Neural cell (in vitro differentiated cells): Measurements from ENCODE around the gene TPSD1. TPM values are rescaled to one million over a fixed set of nuclear protein-coding genes. Genes with fewer than 3 reads are reported as not detected.

Experiments
- H2AFZ ChIP-seq: fragments of 200-600, 300-800 bp; sonication (generic), shearing (Covaris generic); 2 replicates; pipeline ENCODE4 v1.6.0; 2014; ENCODE audit warnings: low read depth, mild to moderate bottlenecking, antibody characterized with exemption, low read length, moderate library complexity
- H3F3A ChIP-seq: fragments of 200-600 bp; shearing (Covaris generic); 2 replicates; pipeline ENCODE4 v1.6.1; 2016; ENCODE audit warnings: mild to moderate bottlenecking, moderate library complexity, mixed read lengths, antibody characterized with exemption, low read length; ENCODE audit not compliant: insufficient read depth, poor library complexity, severe bottlenecking
- H3K27ac ChIP-seq: fragments of 200-600, 300-800 bp; sonication (generic), shearing (Covaris generic); 2 replicates; pipeline ENCODE4 v1.5.1; 2014; ENCODE audit warnings: mild to moderate bottlenecking, low read length, moderate library complexity
- H3K27me3 ChIP-seq: fragments of 300-800, 200-600 bp; sonication (generic), shearing (Covaris generic); 2 replicates; pipeline ENCODE4 v1.6.0; 2014; ENCODE audit warnings: mild to moderate bottlenecking, low read depth, low read length, moderate library complexity; ENCODE audit not compliant: insufficient read depth
- H3K36me3 ChIP-seq: fragments of 300-800, 200-600 bp; sonication (generic), shearing (Covaris generic); 2 replicates; pipeline ENCODE4 v1.5.1; 2014; ENCODE audit warnings: mild to moderate bottlenecking, antibody characterized with exemption, low read length, moderate library complexity; ENCODE audit not compliant: insufficient read depth
- H3K4me2 ChIP-seq: fragments of 300-800, 200-600 bp; sonication (generic), shearing (Covaris generic); 2 replicates; pipeline ENCODE4 v1.6.0; 2014; ENCODE audit warnings: mild to moderate bottlenecking, low read length
- H3K4me3 ChIP-seq: fragments of 300-800, 200-600 bp; sonication (generic), shearing (Covaris generic); 2 replicates; pipeline ENCODE4 v1.5.1; 2014; ENCODE audit warnings: mild to moderate bottlenecking, low read length, moderate library complexity
- H3K79me2 ChIP-seq: fragments of 200-600 bp; shearing (Covaris generic); replicated peaks from 2 replicates; pipeline ENCODE4 v1.6.0; 2014; ENCODE audit warnings: mild to moderate bottlenecking, low read length, moderate library complexity; ENCODE audit not compliant: insufficient read depth
- H3K9ac ChIP-seq: fragments of 300-800, 200-600 bp; sonication (generic), shearing (Covaris generic); 2 replicates; pipeline ENCODE4 v1.6.1; 2016; ENCODE audit warnings: mild to moderate bottlenecking, low read length, mixed read lengths
- H3K9me2 ChIP-seq: fragments of 200-600 bp; shearing (Covaris generic); 2 replicates; pipeline ENCODE4 v1.6.1; 2016; ENCODE audit warnings: mild to moderate bottlenecking, low read length, mixed read lengths; ENCODE audit not compliant: insufficient read depth
- H3K9me3 ChIP-seq: fragments of 200-600, 300-800 bp; sonication (generic), shearing (Covaris generic); 2 replicates; pipeline ENCODE4 v1.6.1; 2016; ENCODE audit warnings: mild to moderate bottlenecking, mixed run types, low read length, moderate library complexity, mixed read lengths
- H4K20me1 ChIP-seq: fragments of 200-600 bp; shearing (Covaris generic); 2 replicates; pipeline ENCODE4 v1.6.1; 2016; ENCODE audit warnings: mild to moderate bottlenecking, mixed run types; ENCODE audit not compliant: insufficient read depth
- EP300 ChIP-seq: fragments of 450-650 bp; conservative IDR thresholded peaks from 2 replicates; pipeline ENCODE4 v1.6.1; 2014; ENCODE audit warnings: antibody characterized with exemption, mild to moderate bottlenecking, moderate library complexity; ENCODE audit not compliant: poor library complexity, severe bottlenecking
- EZH2 ChIP-seq: fragments of 200-600, 300-800 bp; shearing (Covaris generic), sonication (generic); IDR thresholded peaks from 2 replicates; pipeline ENCODE4 v1.6.1; 2014; ENCODE audit warnings: antibody characterized with exemption, low read length, borderline replicate concordance, mild to moderate bottlenecking; ENCODE audit not compliant: insufficient read depth, poor library complexity, severe bottlenecking
- MXI1 ChIP-seq: fragments of 450-650 bp; conservative IDR thresholded peaks from 2 replicates; pipeline ENCODE4 v1.6.1; 2014; ENCODE audit warnings: antibody characterized with exemption, mild to moderate bottlenecking; ENCODE audit not compliant: poor library complexity, severe bottlenecking
- POLR2AphosphoS5 ChIP-seq: IDR thresholded peaks from 2 replicates; pipeline ENCODE4 v1.6.1; 2012
- RAD21 ChIP-seq: fragments of 450-650 bp; conservative IDR thresholded peaks from 2 replicates; pipeline ENCODE4 v1.6.1; 2014; ENCODE audit warnings: antibody characterized with exemption, mild to moderate bottlenecking, moderate library complexity
- REST ChIP-seq: IDR thresholded peaks from 2 replicates; pipeline ENCODE4 v1.6.1; 2012; ENCODE audit warnings: borderline replicate concordance
- SMC3 ChIP-seq: fragments of 450-650 bp; conservative IDR thresholded peaks from 2 replicates; pipeline ENCODE4 v1.6.1; 2014; ENCODE audit warnings: antibody characterized with exemption, mild to moderate bottlenecking, moderate library complexity; ENCODE audit not compliant: poor library complexity
- TAF1 ChIP-seq: IDR thresholded peaks from 2 replicates; pipeline ENCODE4 v1.6.1; 2012; ENCODE audit warnings: low read depth
- polyA plus RNA-seq: library from polyadenylated mRNA; depleted of rRNA; stranded (reverse); fragments of >200 nt; gene quantifications from 2 replicates; pipeline ENCODE4 v1.2.3, GENCODE V29; 2014
- TF ChIP-seq, protein P1 (sequence below): fragments of 450-650 bp; IDR thresholded peaks from 2 replicates; pipeline ENCODE4 v1.5.1; 2014; ENCODE audit warnings: antibody characterized with exemption, mild to moderate bottlenecking, moderate library complexity; ENCODE audit not compliant: poor library complexity, severe bottlenecking

TPSD1 gene
- polyA plus RNA-seq, 1 donor from 2014 or later = not detected

- H3K27me3 ChIP-seq = peaks cover 6% of the 10 kb centered on the region
- no peaks in the 10 kb centered on the region for H4K20me1 ChIP-seq
- H3F3A ChIP-seq = no peaks in the 10 kb centered on the region
- TF ChIP-seq TAF1 (no peak), REST (no peak), POLR2AphosphoS5 (no peak), RAD21 (no peak), SMC3 (no peak), EP300 (no peak), EZH2 (no peak), MXI1 (no peak)
- TF ChIP-seq, protein P1, sequence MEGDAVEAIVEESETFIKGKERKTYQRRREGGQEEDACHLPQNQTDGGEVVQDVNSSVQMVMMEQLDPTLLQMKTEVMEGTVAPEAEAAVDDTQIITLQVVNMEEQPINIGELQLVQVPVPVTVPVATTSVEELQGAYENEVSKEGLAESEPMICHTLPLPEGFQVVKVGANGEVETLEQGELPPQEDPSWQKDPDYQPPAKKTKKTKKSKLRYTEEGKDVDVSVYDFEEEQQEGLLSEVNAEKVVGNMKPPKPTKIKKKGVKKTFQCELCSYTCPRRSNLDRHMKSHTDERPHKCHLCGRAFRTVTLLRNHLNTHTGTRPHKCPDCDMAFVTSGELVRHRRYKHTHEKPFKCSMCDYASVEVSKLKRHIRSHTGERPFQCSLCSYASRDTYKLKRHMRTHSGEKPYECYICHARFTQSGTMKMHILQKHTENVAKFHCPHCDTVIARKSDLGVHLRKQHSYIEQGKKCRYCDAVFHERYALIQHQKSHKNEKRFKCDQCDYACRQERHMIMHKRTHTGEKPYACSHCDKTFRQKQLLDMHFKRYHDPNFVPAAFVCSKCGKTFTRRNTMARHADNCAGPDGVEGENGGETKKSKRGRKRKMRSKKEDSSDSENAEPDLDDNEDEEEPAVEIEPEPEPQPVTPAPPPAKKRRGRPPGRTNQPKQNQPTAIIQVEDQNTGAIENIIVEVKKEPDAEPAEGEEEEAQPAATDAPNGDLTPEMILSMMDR = no peak
- H3K9me3 ChIP-seq = no peaks in the 10 kb centered on the region
- no peak overlapping the region for H2AFZ ChIP-seq
- no peak overlapping the region for H3K9ac ChIP-seq
- no peaks in the 10 kb centered on the region for H3K36me3 ChIP-seq
- H3K4me3 ChIP-seq = no peak overlapping the region
- no peak overlapping the region for H3K4me2 ChIP-seq
- no peaks in the 10 kb centered on the region for H3K9me2 ChIP-seq
- no peaks in the 10 kb centered on the region for H3K79me2 ChIP-seq
- H3K27ac ChIP-seq = no peak overlapping the region
Measured at GRCh38 chr16:1264345-1265089, 8.6 kb downstream of the TPSD1 start.

DNA sequence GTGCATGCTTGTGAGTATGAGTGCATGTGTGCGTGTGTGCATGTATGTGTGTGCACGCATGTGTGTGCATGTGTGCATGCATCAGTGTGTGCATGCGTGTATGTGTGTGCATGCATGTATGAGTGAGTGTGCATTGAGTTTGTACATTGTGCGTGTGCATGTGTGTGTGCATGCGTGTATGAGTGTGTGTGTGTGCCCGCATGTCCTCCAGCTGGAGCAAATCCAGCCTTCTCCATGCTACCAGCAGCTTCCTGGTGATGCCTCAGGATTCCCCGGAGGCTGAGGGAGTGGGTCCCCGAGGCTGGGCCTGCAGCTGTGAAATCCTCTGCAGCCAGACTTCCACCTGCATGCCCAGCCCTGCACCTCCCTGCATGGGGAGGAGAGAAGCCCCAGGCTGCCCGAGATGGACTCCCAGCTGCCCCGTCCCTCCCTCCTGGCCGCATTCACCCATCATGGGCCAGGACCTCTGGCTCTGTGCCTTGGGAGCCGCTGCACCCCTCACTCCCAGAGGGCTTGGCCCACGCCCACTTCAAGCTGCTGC lies 9.3 kb downstream of the TPSD1 start:
- Histone ChIP-seq H3K4me3 (no peak overlapping the region), H3K9me3 (no peaks in the 10 kb centered on the region), H3K9ac (no peak overlapping the region), H3K4me2 (no peak overlapping the region), H2AFZ (no peak overlapping the region), H3F3A (no peaks in the 10 kb centered on the region), H3K27me3 (peaks cover under 1% of the 10 kb centered on the region), H3K27ac (no peak overlapping the region), H3K79me2 (no peaks in the 10 kb centered on the region), H4K20me1 (no peaks in the 10 kb centered on the region), H3K36me3 (no peaks in the 10 kb centered on the region), H3K9me2 (no peaks in the 10 kb centered on the region)
- TF ChIP-seq EZH2 (no peak), MXI1 (no peak), RAD21 (no peak), REST (no peak), SMC3 (no peak), TAF1 (no peak), EP300 (no peak), POLR2AphosphoS5 (no peak)
- TF ChIP-seq, protein P1 = no peak
